ENCODE measurements around the gene TMEM255B.
"Not testable (repeated sequence)": the region's sequence is repeated elsewhere in the genome, so short reads cannot be mapped to it uniquely, and the experiment has no call there.

Gene TMEM255B

GRCh38 chr13:113816254-113816929, 57.4 kb downstream of the TMEM255B start:
- no peak for DNase-seq (ENCODE audit: low read depth, low spot score)

GRCh38 chr13:113816946-113817859, 58.2 kb downstream of the TMEM255B start:
- no peak for DNase-seq (ENCODE audit: low read depth, low spot score)

- DNase-seq (ENCODE audit: low read depth, low spot score), result no peak
Measured at GRCh38 chr13:113817860-113818691, 59.0 kb downstream of the TMEM255B start.

- no peak for DNase-seq (ENCODE audit: low read depth, low spot score)
Measured at GRCh38 chr13:113818700-113819295, 59.8 kb downstream of the TMEM255B start.

DNA sequence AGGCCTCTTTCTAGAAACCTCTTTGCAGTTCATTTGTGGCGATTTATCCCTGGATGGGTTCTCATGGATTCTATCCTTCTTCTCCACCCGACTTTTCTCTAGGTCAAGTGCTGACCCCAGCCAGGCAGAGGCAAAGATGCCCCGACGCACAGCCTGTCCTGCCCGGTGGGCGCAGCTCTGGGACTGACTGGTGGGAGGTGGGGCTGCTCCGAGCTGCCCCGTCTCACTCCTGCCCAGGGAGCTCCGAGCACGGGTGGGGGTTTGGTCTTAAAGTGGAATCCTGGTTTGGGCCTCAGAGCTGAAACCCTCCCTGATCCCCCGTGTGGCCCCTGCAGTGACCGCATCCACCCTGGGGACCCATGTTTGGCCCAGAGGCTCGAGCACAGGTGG, 60.3 kb downstream of the TMEM255B start:
- DNase-seq (ENCODE audit: low read depth, low spot score), result no peak

DNA sequence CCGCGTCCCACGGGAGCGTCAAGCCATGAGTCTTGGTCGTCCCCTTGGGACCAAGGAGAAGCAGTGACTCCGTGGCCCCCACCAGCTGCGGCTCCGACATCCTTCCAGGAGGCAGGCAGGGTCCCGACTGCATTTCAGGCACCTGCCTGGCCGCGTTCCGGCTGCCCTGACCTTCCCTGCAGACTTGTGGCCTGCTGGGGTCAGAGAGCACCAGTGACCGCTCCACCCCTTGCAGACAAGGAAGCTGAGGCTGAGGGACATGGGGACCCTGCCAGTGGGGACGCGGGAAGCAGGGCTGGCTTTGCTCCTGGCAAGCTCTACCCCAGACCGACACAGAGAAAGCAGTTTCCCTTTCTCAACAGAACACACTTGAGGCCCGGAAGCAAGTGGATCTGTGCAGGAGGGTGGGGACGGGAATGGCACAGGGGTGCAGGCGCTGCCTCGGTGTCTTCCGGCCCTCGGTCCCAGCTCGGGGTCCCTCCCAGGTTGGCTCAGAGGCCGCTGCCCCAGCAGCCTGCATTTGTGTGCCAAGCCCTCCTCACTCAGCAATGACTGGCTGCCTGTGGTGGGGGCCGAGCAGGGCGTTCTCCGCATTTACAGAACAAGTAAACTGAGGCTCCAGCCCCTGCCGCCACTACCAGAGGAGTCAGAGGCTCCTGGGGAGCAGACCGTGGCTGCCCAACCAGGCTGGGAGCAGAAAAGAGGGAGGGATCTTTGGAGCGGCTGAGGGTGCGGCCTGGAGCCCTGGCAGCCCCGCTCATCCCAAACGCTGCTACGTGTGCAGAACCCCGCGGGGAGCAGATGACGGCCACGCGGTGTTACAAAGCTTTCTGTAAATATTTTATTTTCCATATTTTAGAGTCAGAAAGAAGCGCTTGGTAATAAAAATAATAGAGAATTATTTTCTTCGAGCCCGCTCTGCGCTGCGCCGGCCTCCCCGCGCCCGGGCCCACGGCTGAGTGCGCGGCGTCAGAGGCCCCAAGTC, 61.0 kb downstream of the TMEM255B start:
- no peak for DNase-seq (ENCODE audit: low read depth, low spot score)

- DNase-seq (ENCODE audit: low read depth, low spot score), result peak; percentile 89
Measured at GRCh38 chr13:113820813-113821651, 62.0 kb downstream of the TMEM255B start.

DNA sequence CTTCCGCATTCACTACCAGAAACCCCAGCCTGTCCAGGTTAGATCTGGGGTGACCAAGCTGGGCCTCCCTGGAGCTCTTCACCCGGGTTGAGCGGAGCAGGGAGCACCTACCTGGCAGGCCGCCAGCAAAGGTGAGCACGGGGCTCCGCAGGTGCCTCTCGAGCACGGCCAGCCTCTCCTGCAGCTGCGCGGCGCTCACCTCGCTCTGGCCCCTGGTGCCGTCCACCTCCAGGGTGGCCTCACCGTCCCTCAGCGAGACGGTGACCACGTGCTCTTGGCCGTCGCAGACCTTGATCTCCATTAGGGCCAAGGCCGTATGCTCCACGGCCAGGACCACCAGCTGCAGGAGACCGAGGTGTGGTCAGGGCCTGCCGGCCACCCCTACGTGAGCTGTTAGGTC, 62.8 kb downstream of the TMEM255B start:
- DNase-seq (ENCODE audit: low read depth, low spot score), result no peak

DNA sequence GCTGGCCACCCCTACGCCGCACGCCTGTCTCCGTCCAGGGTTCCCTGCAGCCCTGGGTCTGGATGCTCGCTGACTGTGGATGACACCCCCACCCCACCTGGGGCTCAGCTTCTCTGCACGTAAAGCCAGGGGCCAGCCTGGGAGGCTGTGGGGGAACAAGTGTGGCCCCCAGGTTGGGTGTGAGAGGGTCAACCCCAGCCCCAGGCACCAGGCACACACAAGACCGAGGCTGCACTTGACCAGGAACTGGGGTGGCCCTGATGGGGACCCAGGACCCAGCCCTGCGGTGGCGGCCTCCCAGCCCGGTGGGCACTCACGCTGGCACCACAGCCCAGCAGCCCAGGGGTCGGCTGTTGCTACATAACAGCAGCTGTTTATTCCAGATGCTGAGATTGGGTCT, 63.2 kb downstream of the TMEM255B start:
- no peak for DNase-seq (ENCODE audit: low read depth, low spot score)

- DNase-seq (ENCODE audit: low read depth, low spot score), result no peak
Measured at GRCh38 chr13:113822956-113823744, 64.1 kb downstream of the TMEM255B start.

- no peak for DNase-seq (ENCODE audit: low read depth, low spot score)
Measured at GRCh38 chr13:113823771-113824170, 64.7 kb downstream of the TMEM255B start.

- no peak for DNase-seq (ENCODE audit: low read depth, low spot score)
Measured at GRCh38 chr13:113825841-113826240, 66.8 kb downstream of the TMEM255B start.

DNA sequence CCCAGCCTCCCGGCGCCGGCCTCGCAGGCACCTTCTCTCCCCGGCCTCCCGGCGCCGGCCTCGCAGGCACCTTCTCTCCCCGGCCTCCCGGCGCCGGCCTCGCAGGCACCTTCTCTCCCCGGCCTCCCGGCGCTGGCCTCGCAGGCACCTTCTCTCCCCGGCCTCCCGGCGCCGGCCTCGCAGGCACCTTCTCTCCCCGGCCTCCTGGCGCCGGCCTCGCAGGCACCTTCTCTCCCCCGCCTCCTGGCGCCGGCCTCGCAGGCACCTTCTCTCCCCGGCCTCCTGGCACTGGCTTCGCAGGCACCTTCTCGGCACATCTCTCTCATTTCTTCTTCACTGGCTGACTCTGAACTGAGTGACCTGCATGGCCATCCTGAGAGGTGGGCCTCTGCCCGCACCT, 67.4 kb downstream of the TMEM255B start:
- DNase-seq (ENCODE audit: low read depth, low spot score), result not testable (repeated sequence)

GRCh38 chr13:113827021-113827420, 68.0 kb downstream of the TMEM255B start:
- DNase-seq (ENCODE audit: low read depth, low spot score), result no peak

GRCh38 chr13:113828282-113828825, 69.3 kb downstream of the TMEM255B start:
- DNase-seq (ENCODE audit: low read depth, low spot score), result no peak

DNA sequence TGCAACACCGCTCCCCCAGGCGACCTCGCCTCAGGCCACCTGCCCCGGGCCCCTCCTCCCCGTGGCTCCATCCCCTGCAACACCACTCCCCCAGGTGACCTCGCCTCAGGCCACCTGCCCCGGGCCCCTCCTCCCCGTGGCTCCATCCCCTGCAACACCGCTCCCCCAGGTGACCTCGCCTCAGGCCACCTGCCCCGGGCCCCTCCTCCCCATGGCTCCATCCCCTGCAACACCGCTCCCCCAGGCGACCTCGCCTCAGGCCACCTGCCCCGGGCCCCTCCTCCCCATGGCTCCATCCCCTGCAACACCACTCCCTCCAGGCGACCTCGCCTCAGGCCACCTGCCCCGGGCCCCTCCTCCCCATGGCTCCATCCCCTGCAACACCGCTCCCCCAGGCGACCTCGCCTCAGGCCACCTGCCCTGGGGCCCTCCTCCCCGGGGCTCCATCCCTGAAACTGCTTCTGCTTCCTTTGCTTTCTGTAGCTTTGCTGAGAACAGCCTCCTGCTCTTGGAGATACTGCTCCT, 71.5 kb downstream of the TMEM255B start:
- not testable (repeated sequence) for DNase-seq (ENCODE audit: low read depth, low spot score)

GRCh38 chr13:113831061-113831460, 72.0 kb downstream of the TMEM255B start:
- DNase-seq (ENCODE audit: low read depth, low spot score), result no peak

DNA sequence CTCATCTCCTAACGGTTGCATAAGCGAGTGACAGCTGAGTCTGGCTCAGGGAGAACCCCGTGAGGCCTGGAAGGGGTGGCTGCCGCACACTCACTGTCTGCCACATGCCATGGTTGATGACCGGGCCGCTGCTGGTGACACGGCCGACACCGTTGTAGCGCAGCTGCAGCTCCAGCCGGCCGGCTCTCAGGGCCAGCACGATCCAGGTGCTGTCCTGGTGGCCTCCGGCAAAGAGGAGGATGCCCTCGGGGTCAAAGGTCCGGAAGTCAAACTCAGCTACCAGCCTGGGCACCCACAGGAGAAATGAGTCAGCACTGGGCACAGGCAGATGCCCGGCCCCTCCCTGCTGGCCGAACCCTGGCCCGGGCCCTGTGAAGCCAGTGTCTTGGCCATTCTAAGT, 73.2 kb downstream of the TMEM255B start:
- DNase-seq (ENCODE audit: low read depth, low spot score), result no peak
